Measurements from ENCODE around the gene SLFN11. TPM values are rescaled to one million over a fixed set of nuclear protein-coding genes. Genes with fewer than 3 reads are reported as not detected.
"Not testable (repeated sequence)": the region's sequence is repeated elsewhere in the genome, so short reads cannot be mapped to it uniquely, and the experiment has no call there.

The SLFN11 gene, protein sequence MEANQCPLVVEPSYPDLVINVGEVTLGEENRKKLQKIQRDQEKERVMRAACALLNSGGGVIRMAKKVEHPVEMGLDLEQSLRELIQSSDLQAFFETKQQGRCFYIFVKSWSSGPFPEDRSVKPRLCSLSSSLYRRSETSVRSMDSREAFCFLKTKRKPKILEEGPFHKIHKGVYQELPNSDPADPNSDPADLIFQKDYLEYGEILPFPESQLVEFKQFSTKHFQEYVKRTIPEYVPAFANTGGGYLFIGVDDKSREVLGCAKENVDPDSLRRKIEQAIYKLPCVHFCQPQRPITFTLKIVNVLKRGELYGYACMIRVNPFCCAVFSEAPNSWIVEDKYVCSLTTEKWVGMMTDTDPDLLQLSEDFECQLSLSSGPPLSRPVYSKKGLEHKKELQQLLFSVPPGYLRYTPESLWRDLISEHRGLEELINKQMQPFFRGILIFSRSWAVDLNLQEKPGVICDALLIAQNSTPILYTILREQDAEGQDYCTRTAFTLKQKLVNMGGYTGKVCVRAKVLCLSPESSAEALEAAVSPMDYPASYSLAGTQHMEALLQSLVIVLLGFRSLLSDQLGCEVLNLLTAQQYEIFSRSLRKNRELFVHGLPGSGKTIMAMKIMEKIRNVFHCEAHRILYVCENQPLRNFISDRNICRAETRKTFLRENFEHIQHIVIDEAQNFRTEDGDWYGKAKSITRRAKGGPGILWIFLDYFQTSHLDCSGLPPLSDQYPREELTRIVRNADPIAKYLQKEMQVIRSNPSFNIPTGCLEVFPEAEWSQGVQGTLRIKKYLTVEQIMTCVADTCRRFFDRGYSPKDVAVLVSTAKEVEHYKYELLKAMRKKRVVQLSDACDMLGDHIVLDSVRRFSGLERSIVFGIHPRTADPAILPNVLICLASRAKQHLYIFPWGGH
- 10 to 100 TPM; 72.4 to 74.2 TPM for total RNA-seq
- 10 to 100 TPM in 1 of 2 donors, 1 to 10 TPM in 1; 6.6 to 13.6 TPM for polyA plus RNA-seq

- POLR2A ChIA-PET (ENCODE audit: partially characterized antibody): interaction anchor here (0.6 to 6.8 kb wide), 37 partner anchors 9 to 232 kb away, joined by 3 to 110 read pairs (median 4); partner anchors contain the start of genes NLE1, PEX12, SLFN12L and SLFN13
- peaks cover 45% of the 10 kb centered on the region for H3K4me1 ChIP-seq (ENCODE audit: insufficient read depth, low read length)
- peak within 1 kb of the TSS; percentile 98 for H3K27ac ChIP-seq (ENCODE audit: low read depth, low read length)
These were observed at the start of gene SLFN11 for GRCh38 chr17:35373534-35373983. Gene SLFN11 (minus strand): TSS chr17:35373621. CDS start chr17:35363807, 9,814 bp downstream.

GRCh38 chr17:35421069-35421468 is 47.6 kb upstream of the SLFN11 start:
- H3K4me1 Mint-ChIP-seq; H3K4me3 ChIP-seq (ENCODE audit: low read length in 2 of 2); intact Hi-C loops (cut with micrococcal nuclease); H3K27ac ChIP-seq (ENCODE audit: low read depth, low read length); H3K4me3 Mint-ChIP-seq; H3K36me3 ChIP-seq (ENCODE audit: insufficient read depth, low read length); H3K9me3 Mint-ChIP-seq; DNase-seq; H3K27me3 Mint-ChIP-seq; H3K27me3 ChIP-seq (ENCODE audit: insufficient read depth, low read length); H3K9me3 ChIP-seq (ENCODE audit: control insufficient read depth in 1 of 2, low read length in 2 of 2); CTCF ChIA-PET (ENCODE audit: partially characterized antibody); H3K4me1 ChIP-seq (ENCODE audit: insufficient read depth, low read length); H3K27ac Mint-ChIP-seq: not testable (repeated sequence)
- H3K36me3 Mint-ChIP-seq: peaks cover 19 to 30% of the 10 kb centered on the region in 2 donors
- POLR2A ChIA-PET (ENCODE audit: partially characterized antibody): interaction anchor here (0.6 to 1.7 kb wide), 2 partner anchors 8 to 11 kb away, joined by 3 read pairs; partner anchors contain the start of gene SLFN12

More at GRCh38 chr17:35373534-35373983, at the start of gene SLFN11:
- H3K4me3 Mint-ChIP-seq: peak within 1 kb of the TSS; percentile 96 to 100 (median 99)
- CTCF ChIA-PET (ENCODE audit: partially characterized antibody): interaction anchor here (0.9 to 5.2 kb wide), 5 partner anchors 15 to 203 kb away, joined by 3 to 29 read pairs (median 3); no protein-coding TSS in a partner anchor
- H3K27me3 Mint-ChIP-seq: no peaks in the 10 kb centered on the region
- peak within 1 kb of the TSS; percentile 99 to 100 (median 100) for H3K27ac Mint-ChIP-seq
- Histone ChIP-seq H3K9me3 (ENCODE audit: control insufficient read depth in 1 of 2, low read length in 2 of 2) (no peaks in the 10 kb centered on the region), H3K27me3 (ENCODE audit: insufficient read depth, low read length) (no peaks in the 10 kb centered on the region), H3K4me3 (ENCODE audit: low read length in 2 of 2) (peak within 1 kb of the TSS; percentile 54 to 85), H3K36me3 (ENCODE audit: insufficient read depth, low read length) (no peaks in the 10 kb centered on the region)
- peaks cover 11 to 12% of the 10 kb centered on the region in 2 donors for H3K36me3 Mint-ChIP-seq
- peaks cover 32 to 71% (median 50%) of the 10 kb centered on the region in 4 donors for H3K4me1 Mint-ChIP-seq
- peak; percentile 83 to 91 (median 83) for DNase-seq
- intact Hi-C loops (cut with micrococcal nuclease): loop anchor here (1.0 to 2.0 kb wide), 7 partner anchors 27 to 165 kb away; partner anchors contain the start of genes SLFN12, SLFN13 and SLFN5
- H3K9me3 Mint-ChIP-seq: peaks cover 0 to 14% (median 4%) of the 10 kb centered on the region in 8 donors

- H3K27ac Mint-ChIP-seq: peak overlapping the region in 1 of 7 donors; percentile 70
- H3K36me3 Mint-ChIP-seq: peaks cover 38 to 43% of the 10 kb centered on the region in 2 donors
- Histone ChIP-seq H3K4me3 (ENCODE audit: low read length in 2 of 2) (no peak overlapping the region), H3K27ac (ENCODE audit: low read depth, low read length) (no peak overlapping the region), H3K9me3 (ENCODE audit: control insufficient read depth in 1 of 2, low read length in 2 of 2) (no peaks in the 10 kb centered on the region), H3K27me3 (ENCODE audit: insufficient read depth, low read length) (no peaks in the 10 kb centered on the region), H3K36me3 (ENCODE audit: insufficient read depth, low read length) (no peaks in the 10 kb centered on the region), H3K4me1 (ENCODE audit: insufficient read depth, low read length) (no peaks in the 10 kb centered on the region)
- ChIA-PET POLR2A (ENCODE audit: partially characterized antibody) (no interaction called here), CTCF (ENCODE audit: partially characterized antibody) (no interaction called here)
- H3K4me1 Mint-ChIP-seq: peaks cover 0 to 9% (median under 1%) of the 10 kb centered on the region in 4 donors
- peaks cover 0 to 13% (median 2%) of the 10 kb centered on the region in 8 donors for H3K9me3 Mint-ChIP-seq
- no peak for DNase-seq
- no peaks in the 10 kb centered on the region for H3K27me3 Mint-ChIP-seq
- no peak overlapping the region for H3K4me3 Mint-ChIP-seq
- intact Hi-C loops (cut with micrococcal nuclease): no loop called here
These were observed 43.2 kb upstream of the SLFN11 start for GRCh38 chr17:35416659-35417058.

DNA sequence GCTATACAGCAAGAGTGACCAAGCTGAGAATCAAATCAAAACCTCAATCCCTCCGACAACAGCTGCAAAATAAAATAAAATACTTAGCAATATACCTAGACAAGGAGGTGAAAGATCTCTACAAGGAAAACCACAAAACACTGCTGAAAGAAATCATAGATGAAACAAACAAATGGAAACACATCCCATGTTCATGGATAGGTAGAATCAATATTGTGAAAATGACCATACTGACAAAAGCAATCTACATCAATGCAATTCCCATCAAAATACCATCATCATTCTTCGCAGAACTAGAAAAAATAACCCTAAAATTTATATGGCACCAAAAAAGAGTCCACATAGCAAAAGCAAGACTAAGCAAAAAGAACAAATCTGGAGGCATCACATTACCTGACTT is 41.3 kb upstream of the SLFN11 start:
- H3K4me1 Mint-ChIP-seq; H3K36me3 ChIP-seq (ENCODE audit: insufficient read depth, low read length); intact Hi-C loops (cut with micrococcal nuclease); POLR2A ChIA-PET (ENCODE audit: partially characterized antibody); CTCF ChIA-PET (ENCODE audit: partially characterized antibody); DNase-seq; H3K27ac ChIP-seq (ENCODE audit: low read depth, low read length); H3K4me3 ChIP-seq (ENCODE audit: low read length in 2 of 2); H3K27me3 Mint-ChIP-seq; H3K27me3 ChIP-seq (ENCODE audit: insufficient read depth, low read length); H3K4me1 ChIP-seq (ENCODE audit: insufficient read depth, low read length); H3K4me3 Mint-ChIP-seq; H3K27ac Mint-ChIP-seq; H3K9me3 ChIP-seq (ENCODE audit: control insufficient read depth in 1 of 2, low read length in 2 of 2): not testable (repeated sequence)
- Mint-ChIP-seq H3K36me3 (peaks cover 50 to 56% of the 10 kb centered on the region in 2 donors), H3K9me3 (peaks cover 0 to 13% (median 2%) of the 10 kb centered on the region in 8 donors)

GRCh38 chr17:35414247-35414646 is 40.8 kb upstream of the SLFN11 start:
- POLR2A ChIA-PET (ENCODE audit: partially characterized antibody): interaction anchor here (0.7 to 1.2 kb wide), 2 partner anchors 11 to 44 kb away, joined by 3 read pairs; no protein-coding TSS in a partner anchor
- H3K36me3 ChIP-seq (ENCODE audit: insufficient read depth, low read length): no peaks in the 10 kb centered on the region
- H3K36me3 Mint-ChIP-seq: peaks cover 50 to 55% of the 10 kb centered on the region in 2 donors
- no peak for DNase-seq
- CTCF ChIA-PET (ENCODE audit: partially characterized antibody): no interaction called here
- H3K27ac Mint-ChIP-seq: no peak overlapping the region
- intact Hi-C loops (cut with micrococcal nuclease): no loop called here
- no peak overlapping the region for H3K4me3 Mint-ChIP-seq
- H3K4me3 ChIP-seq (ENCODE audit: low read length in 2 of 2): no peak overlapping the region
- H3K4me1 ChIP-seq (ENCODE audit: insufficient read depth, low read length): no peaks in the 10 kb centered on the region
- no peaks in the 10 kb centered on the region for H3K27me3 ChIP-seq (ENCODE audit: insufficient read depth, low read length)
- H3K9me3 Mint-ChIP-seq: peaks cover 0 to 13% (median 2%) of the 10 kb centered on the region in 8 donors
- peaks cover 0 to 9% (median 0%) of the 10 kb centered on the region in 4 donors for H3K4me1 Mint-ChIP-seq
- no peak overlapping the region for H3K27ac ChIP-seq (ENCODE audit: low read depth, low read length)
- H3K9me3 ChIP-seq (ENCODE audit: control insufficient read depth in 1 of 2, low read length in 2 of 2): no peaks in the 10 kb centered on the region
- H3K27me3 Mint-ChIP-seq: no peaks in the 10 kb centered on the region

GRCh38 chr17:35407531-35407930 is 34.1 kb upstream of the SLFN11 start:
- intact Hi-C loops (cut with micrococcal nuclease): no loop called here
- H3K4me1 ChIP-seq (ENCODE audit: insufficient read depth, low read length): peaks cover 8% of the 10 kb centered on the region
- H3K27ac Mint-ChIP-seq: no peak overlapping the region
- H3K27ac ChIP-seq (ENCODE audit: low read depth, low read length): no peak overlapping the region
- no peaks in the 10 kb centered on the region for H3K9me3 ChIP-seq (ENCODE audit: control insufficient read depth in 1 of 2, low read length in 2 of 2)
- no peaks in the 10 kb centered on the region for H3K9me3 Mint-ChIP-seq
- H3K27me3 ChIP-seq (ENCODE audit: insufficient read depth, low read length): no peaks in the 10 kb centered on the region
- H3K27me3 Mint-ChIP-seq: no peaks in the 10 kb centered on the region
- no peaks in the 10 kb centered on the region for H3K36me3 ChIP-seq (ENCODE audit: insufficient read depth, low read length)
- DNase-seq: no peak
- H3K4me3 ChIP-seq (ENCODE audit: low read length in 2 of 2): no peak overlapping the region
- no peak overlapping the region for H3K4me3 Mint-ChIP-seq
- peaks cover 0 to 2% (median 0%) of the 10 kb centered on the region in 4 donors for H3K4me1 Mint-ChIP-seq
- ChIA-PET POLR2A (ENCODE audit: partially characterized antibody) (no interaction called here), CTCF (ENCODE audit: partially characterized antibody) (no interaction called here)
- H3K36me3 Mint-ChIP-seq: peaks cover 24 to 30% of the 10 kb centered on the region in 2 donors
